SHP77 treated with DMSO at 0.1 percent for 48 hours (cell line): Measurements from ENCODE around the gene NABP1.

Experiments used
- DNase-seq: peaks from one replicate; lab custom pipeline; 2025; lab: John Stamatoyannopoulos, UW

Gene NABP1

DNA sequence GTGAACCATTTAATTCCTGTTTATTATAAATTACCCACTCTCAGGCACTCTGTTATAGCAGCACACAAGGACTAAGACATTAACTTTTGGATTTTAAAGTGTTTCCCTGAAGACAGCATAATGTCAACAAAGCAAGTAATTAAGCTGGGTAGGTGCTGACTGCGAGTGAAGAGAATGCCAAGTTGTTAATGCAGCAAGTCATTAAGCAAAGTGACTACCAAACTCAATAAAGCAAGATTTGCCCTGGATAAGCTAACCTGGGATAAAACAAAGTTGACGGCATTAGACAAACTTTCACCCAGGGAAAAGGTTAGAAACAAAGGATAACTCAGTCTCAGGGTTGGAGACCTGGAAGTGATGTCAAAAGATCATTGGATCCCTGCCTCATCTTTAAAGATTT is 28.4 kb upstream of the NABP1 start:
- no peak for DNase-seq

DNA sequence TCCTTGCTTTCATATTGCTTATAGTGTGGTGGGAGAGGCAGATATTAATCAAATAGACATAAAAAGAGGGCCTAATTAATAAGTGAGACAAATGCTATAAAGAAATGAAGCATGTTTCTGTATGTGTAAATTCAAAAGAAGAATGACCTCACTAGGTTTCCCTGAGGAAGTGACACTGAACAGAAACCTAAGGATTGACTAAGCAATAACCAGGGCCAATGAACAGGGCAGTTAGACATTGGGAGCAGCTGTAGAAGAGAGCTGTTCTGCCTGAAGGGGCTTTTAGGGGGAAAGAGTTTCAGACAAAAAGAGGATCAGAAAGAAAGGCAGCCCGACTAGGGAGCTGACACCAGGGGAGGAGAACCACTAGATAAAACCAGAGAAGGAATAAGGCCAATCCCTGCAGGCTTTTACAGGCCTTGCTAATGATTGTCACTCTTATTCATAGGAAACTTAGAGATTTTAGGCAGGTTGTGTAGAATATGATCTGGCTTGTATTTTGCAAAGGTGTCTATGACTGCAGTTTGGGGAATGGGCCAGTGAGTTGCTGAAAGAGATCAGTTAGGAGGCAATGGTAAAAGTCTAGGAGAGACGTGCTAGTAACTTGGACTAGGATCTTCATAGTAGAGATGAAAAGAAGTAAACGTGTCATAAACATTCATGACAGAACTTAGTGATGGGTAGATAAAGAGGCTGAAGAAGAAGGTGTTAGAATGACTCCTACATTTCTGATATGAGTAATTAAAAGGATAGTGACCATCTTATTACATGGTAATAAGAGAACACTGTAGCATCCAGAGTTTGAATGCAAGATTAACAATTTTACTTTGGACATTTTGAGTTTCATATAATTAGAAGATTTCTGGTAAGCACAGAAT is 26.8 kb upstream of the NABP1 start:
- DNase-seq, result no peak

GRCh38 chr2:191653667-191654391 is 24.1 kb upstream of the NABP1 start:
- no peak for DNase-seq

DNA sequence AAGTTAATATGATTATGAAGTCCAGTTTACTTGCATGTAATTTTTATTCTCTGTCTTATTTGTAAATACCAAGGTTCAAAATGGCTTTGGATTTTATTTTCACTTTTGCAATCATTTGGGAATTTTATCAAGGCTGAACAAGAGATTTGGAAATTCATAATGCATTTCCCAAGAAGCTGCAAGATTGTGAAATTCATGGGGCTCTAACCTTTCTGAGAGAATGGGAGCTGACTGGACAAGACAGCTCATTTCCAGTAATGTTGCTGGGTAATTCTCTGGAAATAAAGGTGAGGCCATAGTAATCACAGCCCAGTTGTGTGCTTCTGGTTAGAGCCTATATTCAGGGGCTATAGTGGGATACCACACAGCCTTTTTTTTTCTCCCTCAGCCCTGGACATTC is 21.5 kb upstream of the NABP1 start:
- DNase-seq, result no peak

DNA sequence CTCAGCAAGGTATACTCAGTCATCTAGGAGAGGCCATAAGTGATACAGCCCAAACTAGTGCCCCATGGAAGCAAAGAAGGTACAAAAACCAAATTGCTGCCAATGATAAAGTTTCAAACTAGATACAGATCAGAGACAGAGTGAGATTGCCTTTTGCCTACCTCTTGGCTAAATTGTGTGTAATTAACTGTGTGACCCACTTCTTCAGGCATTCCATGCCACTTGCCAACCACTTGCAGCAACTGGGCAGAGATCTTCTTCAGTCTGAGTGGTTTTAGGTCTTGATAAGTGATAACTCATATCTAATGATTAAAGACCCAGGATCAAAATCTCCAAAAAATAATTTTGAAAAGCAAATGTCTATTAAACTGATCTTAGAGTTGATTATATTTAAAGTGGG is 21.1 kb upstream of the NABP1 start:
- no peak for DNase-seq

GRCh38 chr2:191657977-191658376 is 20.0 kb upstream of the NABP1 start:
- DNase-seq, result no peak

DNA sequence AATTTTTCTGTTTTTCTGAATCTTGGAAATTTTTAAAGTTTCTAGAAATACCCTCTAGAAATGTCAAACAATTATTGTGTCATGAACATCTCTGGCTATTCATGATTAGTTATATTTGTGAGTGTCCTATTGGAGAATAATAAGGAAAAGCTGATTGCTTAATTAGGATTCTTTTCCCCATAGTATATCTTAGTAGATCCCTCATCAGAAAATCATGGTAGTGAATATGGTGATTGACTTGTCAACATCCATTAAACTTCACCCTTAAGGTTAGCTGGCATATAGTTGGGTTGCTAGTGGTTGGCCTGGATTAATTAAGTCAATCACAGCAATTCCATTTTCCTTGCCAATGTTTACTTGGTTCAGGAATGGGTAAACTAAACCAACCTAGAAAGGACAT is 18.7 kb upstream of the NABP1 start:
- DNase-seq, result no peak

- no peak for DNase-seq
These were observed 17.4 kb upstream of the NABP1 start for GRCh38 chr2:191660575-191660974.

DNA sequence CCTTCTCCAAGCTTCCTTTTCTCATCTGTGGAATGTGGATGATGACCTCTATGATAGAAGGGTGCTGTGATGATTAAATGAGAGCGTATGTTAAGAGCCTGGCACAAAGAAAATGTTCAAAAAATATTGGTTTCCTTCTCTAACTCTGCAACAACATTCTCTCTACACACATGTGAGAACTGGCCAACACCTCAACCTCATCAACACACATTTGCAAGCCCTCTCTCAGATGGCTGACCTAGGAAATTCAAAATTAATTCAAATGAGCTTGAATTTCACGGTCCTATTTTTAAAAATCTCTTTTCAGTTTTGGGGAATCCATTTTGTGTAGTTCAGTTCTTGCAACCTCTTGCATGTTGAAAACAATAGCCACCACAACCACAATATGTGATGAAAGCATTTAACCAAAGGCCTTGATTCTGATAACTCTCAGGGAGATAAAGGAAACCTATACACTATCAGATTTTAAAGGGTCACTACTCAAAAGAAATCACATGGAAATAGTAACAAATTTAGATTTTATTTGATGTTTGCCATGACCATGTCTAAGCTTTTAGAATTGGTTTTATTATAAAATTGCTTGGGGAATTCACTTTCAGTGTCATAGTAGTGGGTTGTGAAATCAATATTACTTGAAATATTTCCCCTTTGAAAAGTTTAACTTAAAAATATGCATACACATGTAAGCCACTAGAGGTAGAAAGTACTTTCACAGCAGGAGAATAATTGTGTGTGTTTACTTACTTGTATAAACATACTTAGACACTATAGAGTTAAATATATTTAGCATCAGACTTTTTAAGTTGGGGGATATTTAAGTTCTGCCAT is 16.6 kb upstream of the NABP1 start:
- DNase-seq, result no peak

GRCh38 chr2:191664823-191665677 is 12.9 kb upstream of the NABP1 start:
- no peak for DNase-seq

GRCh38 chr2:191666226-191666625 is 11.7 kb upstream of the NABP1 start:
- DNase-seq, result no peak

DNA sequence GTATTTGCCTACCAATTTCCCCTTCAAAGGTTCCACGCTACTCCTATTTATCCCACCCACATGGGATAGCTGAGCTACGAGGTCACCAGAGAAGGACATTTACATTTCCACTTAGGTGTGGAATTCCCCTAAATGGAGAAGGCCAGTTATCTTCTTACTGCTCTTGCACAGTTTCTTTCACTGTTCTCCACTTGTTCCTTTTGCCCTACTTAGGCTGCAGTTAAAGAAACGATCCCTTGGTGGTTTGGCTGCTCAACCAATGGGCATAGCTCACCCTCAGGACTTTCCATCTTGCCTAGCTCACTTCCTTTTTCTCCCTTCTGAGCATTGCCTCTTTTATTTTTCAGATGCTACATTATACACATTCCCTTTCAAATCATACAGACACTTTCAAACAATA is 11.2 kb upstream of the NABP1 start:
- DNase-seq, result no peak

GRCh38 chr2:191670076-191670475 is 7.9 kb upstream of the NABP1 start:
- DNase-seq, result no peak

DNA sequence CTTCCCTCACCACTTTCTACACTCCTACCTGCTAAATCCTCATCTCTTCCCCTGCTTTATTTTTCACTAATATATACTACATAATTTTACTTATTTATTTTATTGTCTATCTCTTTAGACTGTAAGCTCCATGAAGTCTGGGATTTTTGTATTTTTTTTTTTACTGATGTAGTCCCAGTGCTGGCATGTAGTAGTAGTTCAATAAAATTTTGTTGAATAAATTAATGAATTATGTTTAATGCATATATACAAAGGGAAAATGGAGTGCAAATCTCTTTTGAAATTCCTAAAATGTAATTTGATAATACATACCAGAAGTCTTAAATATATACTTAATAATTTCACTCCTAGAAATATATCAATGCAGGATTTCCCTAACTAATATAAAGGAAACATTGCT is 7.1 kb upstream of the NABP1 start:
- no peak for DNase-seq

GRCh38 chr2:191675807-191676721 is 1.9 kb upstream of the NABP1 start:
- DNase-seq, result no peak

DNA sequence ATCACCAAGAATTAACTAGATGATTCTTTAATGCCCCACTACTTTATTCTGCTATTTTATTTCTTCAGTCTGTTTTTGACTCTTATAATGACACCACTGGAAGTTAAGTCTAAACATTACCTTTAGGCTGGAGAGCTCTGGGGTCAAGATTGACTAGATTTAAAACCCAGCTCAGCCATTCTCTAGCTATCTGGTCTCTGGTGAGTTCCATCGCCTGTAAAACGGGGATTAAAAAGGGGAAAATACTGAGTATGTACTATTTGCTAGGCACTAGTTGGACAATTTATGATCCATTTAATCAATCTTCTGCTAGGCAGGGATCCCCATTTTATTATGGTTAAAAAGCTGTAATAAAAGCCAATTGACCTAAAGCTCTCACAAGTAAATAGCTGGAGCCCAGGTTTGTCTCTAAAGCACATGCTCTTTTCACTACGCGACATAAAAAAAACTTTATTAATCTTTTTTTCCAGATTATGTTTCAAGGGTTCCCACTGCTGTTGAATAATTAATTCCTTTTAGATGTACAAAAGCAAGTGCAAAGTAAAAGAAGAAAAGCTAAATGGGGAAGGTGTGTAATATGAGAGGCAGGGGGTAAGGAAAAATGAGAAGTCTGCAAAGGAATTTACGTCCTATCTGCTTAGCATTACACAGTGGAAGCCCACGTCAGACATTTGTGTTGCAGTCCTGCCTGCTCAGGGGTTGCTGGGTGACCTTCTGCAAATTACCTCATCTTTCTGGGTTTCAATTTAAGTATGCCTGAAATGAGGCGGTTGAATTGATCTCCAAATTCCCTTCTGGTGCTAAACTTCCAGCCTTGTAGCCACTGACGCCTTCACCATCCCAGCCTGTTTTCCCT is 918 bp upstream of the NABP1 start:
- DNase-seq, result no peak

DNA sequence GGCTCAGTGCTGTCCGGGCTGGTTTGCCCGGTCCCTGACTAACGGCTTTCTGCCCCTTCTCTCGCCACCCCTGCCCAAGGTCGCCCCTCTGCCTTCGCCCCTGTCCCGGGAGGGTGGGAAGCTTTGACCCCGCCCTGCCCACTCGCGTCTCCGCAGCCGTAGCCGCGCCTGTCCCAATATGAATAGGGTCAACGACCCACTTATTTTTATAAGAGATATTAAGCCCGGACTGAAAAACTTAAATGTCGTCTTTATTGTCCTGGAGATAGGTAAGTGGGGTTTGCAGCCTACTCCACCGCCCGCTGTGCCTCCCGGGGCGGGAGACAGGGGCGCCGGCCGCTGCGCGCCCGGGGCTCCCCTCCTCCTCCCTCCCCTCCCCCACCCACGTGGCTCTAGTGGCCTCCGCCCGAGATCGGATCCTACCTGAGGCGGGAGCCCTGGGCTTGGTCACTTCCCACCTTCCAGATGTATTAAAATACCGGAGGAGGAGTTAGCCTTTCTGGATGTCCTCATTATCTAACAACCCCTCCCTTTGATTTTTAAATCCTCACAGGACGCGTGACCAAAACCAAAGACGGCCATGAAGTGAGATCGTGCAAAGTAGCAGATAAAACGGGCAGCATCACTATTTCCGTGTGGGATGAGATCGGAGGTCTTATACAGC is 633 bp downstream of the NABP1 start:
- DNase-seq, result no peak

GRCh38 chr2:191679818-191680600 is 2.1 kb downstream of the NABP1 start:
- no peak for DNase-seq
